Neuron (in vitro differentiated cells): ENCODE data around the gene TMEM191C.
"Not testable (repeated sequence)": the region's sequence is repeated elsewhere in the genome, so short reads cannot be mapped to it uniquely, and the experiment has no call there.

Experiments
- H2AFZ ChIP-seq: one replicate; pipeline ENCODE4 v1.6.1; 2013; ENCODE audit warnings: low read depth, mild to moderate bottlenecking, inconsistent platforms, low read length, moderate library complexity
- H3K27me3 ChIP-seq: one replicate; pipeline ENCODE4 v1.6.1; 2013; ENCODE audit warnings: low read length; ENCODE audit not compliant: insufficient read depth
- H3K36me3 ChIP-seq: one replicate; pipeline ENCODE4 v1.6.1; 2013; ENCODE audit warnings: low read length; ENCODE audit not compliant: insufficient read depth
- H3K4me1 ChIP-seq: one replicate; pipeline ENCODE4 v1.6.1; 2013; ENCODE audit warnings: low read length; ENCODE audit not compliant: insufficient read depth
- H3K4me3 ChIP-seq: 2 replicates; pipeline ENCODE4 v1.5.1; 2013; ENCODE audit warnings: mild to moderate bottlenecking, low read length, moderate library complexity
- H3K9me3 ChIP-seq: one replicate; pipeline ENCODE4 v1.6.1; 2013; ENCODE audit warnings: low read length

TMEM191C gene

DNA sequence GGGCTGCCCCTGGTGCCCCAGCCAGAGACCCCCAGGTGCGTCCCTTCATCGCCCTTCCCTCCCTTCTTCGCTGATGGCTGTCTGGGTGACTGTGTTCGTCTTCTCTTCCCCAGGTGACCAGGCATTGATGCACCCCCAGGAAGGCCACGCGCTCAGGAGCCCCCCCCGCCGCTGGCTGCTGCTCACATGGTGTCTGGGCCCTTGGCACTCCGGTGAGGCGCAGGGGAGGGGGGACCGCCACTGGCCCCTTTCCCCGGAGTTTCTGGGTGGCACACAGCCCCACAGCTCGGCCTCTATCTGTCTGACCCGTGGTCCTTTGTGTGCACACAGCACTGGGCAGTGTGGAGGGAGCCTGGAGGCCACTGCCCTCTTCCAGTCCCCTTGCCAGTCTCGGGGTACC is 24.5 kb upstream of the TMEM191C start:
- Histone ChIP-seq H3K36me3 (peaks cover 33% of the 10 kb centered on the region), H3K4me1 (peaks cover 12% of the 10 kb centered on the region)
- H3K4me3 ChIP-seq, H2AFZ ChIP-seq, H3K27me3 ChIP-seq, H3K9me3 ChIP-seq: not testable (repeated sequence)

GRCh38 chr22:21443057-21443734 is 24.0 kb upstream of the TMEM191C start:
- Histone ChIP-seq H3K9me3 (no peaks in the 10 kb centered on the region), H3K27me3 (no peaks in the 10 kb centered on the region), H3K4me3 (no peak overlapping the region), H2AFZ (no peak overlapping the region), H3K36me3 (peaks cover 39% of the 10 kb centered on the region), H3K4me1 (peaks cover 12% of the 10 kb centered on the region)

- Histone ChIP-seq H3K9me3 (no peaks in the 10 kb centered on the region), H3K4me3 (no peak overlapping the region), H2AFZ (no peak overlapping the region), H3K4me1 (peaks cover 12% of the 10 kb centered on the region), H3K27me3 (no peaks in the 10 kb centered on the region), H3K36me3 (peaks cover 45% of the 10 kb centered on the region)
These were observed 23.3 kb upstream of the TMEM191C start for GRCh38 chr22:21443735-21444421.

DNA sequence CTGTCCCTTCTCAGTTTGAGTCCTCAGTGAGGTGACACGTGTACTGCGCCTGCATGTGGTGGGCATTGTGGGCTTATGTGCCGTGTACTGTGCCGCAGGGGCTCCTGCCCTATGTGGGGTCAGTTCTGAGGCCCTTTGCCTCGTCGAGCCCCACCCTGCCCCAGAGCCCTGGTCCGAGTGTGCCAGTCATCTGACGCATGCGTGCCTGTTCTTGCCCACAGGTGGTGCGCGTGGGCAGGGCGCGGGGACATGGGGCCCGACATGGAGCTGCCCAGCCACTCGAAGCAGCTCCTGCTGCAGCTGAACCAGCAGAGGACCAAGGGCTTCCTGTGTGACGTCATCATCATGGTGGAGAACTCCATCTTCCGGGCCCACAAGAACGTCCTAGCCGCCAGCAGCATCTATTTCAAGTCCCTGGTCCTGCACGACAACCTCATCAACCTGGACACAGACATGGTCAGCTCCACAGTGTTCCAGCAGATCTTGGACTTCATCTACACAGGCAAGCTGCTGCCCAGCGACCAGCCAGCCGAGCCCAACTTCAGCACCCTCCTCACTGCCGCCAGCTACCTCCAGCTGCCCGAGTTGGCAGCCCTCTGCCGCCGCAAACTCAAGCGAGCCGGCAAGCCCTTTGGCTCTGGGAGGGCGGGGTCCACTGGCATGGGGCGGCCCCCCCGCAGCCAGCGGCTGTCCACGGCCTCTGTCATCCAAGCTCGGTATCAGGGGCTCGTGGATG is 22.3 kb upstream of the TMEM191C start:
- no peak overlapping the region for H2AFZ ChIP-seq
- peaks cover 45% of the 10 kb centered on the region for H3K36me3 ChIP-seq
- no peak overlapping the region for H3K4me3 ChIP-seq

DNA sequence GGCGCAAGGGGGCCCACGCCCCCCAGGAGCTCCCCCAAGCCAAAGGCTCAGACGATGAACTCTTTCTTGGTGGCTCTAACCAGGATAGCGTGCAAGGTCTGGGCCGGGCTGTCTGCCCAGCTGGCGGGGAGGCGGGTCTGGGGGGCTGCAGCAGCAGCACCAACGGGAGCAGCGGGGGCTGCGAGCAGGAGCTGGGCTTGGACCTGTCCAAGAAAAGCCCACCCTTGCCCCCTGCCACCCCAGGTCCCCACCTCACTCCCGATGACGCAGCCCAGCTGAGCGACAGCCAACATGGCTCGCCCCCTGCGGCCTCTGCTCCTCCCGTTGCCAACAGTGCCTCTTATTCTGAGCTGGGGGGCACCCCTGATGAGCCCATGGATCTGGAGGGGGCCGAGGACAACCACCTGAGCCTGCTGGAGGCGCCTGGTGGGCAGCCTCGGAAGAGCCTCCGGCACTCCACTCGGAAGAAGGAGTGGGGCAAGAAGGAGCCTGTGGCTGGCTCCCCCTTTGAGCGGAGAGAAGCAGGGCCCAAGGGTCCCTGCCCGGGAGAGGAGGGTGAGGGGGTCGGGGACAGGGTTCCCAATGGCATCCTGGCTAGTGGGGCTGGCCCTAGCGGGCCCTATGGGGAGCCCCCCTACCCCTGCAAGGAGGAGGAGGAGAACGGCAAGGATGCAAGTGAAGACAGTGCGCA is 21.6 kb upstream of the TMEM191C start:
- Histone ChIP-seq H2AFZ (no peak overlapping the region), H3K4me3 (no peak overlapping the region), H3K36me3 (peaks cover 45% of the 10 kb centered on the region), H3K9me3 (no peaks in the 10 kb centered on the region), H3K4me1 (peaks cover 18% of the 10 kb centered on the region), H3K27me3 (no peaks in the 10 kb centered on the region)

More for the DNA sequence above, 22.3 kb upstream of the TMEM191C start:
- Histone ChIP-seq H3K4me1 (peaks cover 12% of the 10 kb centered on the region), H3K27me3 (no peaks in the 10 kb centered on the region), H3K9me3 (no peaks in the 10 kb centered on the region)

- H3K4me3 ChIP-seq = no peak overlapping the region
- peaks cover 22% of the 10 kb centered on the region for H3K4me1 ChIP-seq
- no peaks in the 10 kb centered on the region for H3K27me3 ChIP-seq
- H3K9me3 ChIP-seq = no peaks in the 10 kb centered on the region
- H2AFZ ChIP-seq = no peak overlapping the region
- H3K36me3 ChIP-seq = peaks cover 45% of the 10 kb centered on the region
These were observed 20.9 kb upstream of the TMEM191C start for GRCh38 chr22:21446128-21446826.

GRCh38 chr22:21446827-21447690 is 20.1 kb upstream of the TMEM191C start:
- Histone ChIP-seq H3K36me3 (peaks cover 45% of the 10 kb centered on the region), H3K27me3 (no peaks in the 10 kb centered on the region), H3K9me3 (no peaks in the 10 kb centered on the region), H3K4me3 (no peak overlapping the region), H2AFZ (no peak overlapping the region), H3K4me1 (peaks cover 29% of the 10 kb centered on the region)

- Histone ChIP-seq H2AFZ (no peak overlapping the region), H3K36me3 (peaks cover 45% of the 10 kb centered on the region), H3K4me1 (peaks cover 27% of the 10 kb centered on the region), H3K9me3 (no peaks in the 10 kb centered on the region), H3K4me3 (no peak overlapping the region), H3K27me3 (no peaks in the 10 kb centered on the region)
These were observed 19.3 kb upstream of the TMEM191C start for GRCh38 chr22:21447694-21448402.

DNA sequence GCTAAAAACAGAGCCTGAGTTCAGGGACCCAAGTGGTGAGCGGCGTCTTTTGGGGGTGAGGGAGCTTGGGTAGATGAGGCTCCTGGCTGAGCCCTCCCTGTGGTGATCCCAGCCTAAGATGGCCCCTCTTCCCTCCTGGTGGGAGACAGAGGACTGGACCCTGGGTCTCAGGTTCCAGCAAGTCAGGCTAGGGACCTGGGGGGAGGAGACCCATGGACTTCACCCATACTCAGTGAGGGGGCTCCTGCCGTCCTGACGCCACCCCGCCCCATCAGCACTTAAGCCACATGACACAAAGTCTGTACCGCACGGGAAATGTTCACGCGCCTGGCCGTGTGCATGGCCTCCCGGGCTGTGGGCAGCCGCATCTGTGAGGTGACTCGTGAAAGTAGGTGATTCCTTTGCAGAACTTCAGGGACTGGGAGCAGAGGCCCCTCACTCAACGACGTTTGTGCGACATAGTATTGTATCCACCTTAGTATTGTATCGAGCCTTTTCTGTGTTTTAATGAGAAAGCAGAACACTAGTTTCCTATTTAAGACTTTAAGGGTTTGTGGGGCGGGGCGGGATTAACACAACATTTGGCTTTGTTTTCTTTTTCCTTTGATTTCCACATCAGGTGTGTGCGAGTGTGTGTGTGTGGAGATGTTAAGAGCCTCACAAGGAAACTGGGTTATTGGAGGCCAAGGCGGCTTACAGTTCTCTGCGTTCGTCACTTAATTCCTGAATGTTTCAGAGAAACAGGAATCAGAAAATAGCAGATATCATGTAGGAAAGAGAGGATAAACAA is 18.4 kb upstream of the TMEM191C start:
- Histone ChIP-seq H3K4me1 (peaks cover 20% of the 10 kb centered on the region), H3K4me3 (no peak overlapping the region), H3K9me3 (no peaks in the 10 kb centered on the region), H3K27me3 (no peaks in the 10 kb centered on the region), H3K36me3 (peaks cover 37% of the 10 kb centered on the region), H2AFZ (no peak overlapping the region)

GRCh38 chr22:21449531-21450319 is 17.5 kb upstream of the TMEM191C start:
- H3K27me3 ChIP-seq = no peaks in the 10 kb centered on the region
- peaks cover 20% of the 10 kb centered on the region for H3K4me1 ChIP-seq
- no peak overlapping the region for H2AFZ ChIP-seq
- no peaks in the 10 kb centered on the region for H3K9me3 ChIP-seq
- H3K36me3 ChIP-seq = peaks cover 32% of the 10 kb centered on the region
- H3K4me3 ChIP-seq = no peak overlapping the region
